Measurements from ENCODE around the gene FKBP8.

GRCh38 chr19:18517606-18518005 lies 25.8 kb downstream of the FKBP8 start:
- TF ChIP-seq, protein P1, sequence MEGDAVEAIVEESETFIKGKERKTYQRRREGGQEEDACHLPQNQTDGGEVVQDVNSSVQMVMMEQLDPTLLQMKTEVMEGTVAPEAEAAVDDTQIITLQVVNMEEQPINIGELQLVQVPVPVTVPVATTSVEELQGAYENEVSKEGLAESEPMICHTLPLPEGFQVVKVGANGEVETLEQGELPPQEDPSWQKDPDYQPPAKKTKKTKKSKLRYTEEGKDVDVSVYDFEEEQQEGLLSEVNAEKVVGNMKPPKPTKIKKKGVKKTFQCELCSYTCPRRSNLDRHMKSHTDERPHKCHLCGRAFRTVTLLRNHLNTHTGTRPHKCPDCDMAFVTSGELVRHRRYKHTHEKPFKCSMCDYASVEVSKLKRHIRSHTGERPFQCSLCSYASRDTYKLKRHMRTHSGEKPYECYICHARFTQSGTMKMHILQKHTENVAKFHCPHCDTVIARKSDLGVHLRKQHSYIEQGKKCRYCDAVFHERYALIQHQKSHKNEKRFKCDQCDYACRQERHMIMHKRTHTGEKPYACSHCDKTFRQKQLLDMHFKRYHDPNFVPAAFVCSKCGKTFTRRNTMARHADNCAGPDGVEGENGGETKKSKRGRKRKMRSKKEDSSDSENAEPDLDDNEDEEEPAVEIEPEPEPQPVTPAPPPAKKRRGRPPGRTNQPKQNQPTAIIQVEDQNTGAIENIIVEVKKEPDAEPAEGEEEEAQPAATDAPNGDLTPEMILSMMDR (optimal IDR thresholded peaks at IDR 0.05 in 1 of 3, IDR thresholded peaks at IDR 0.05 in 1 of 3, conservative IDR thresholded peaks at IDR 0.05 in 1 of 3; ENCODE audit: extremely low read depth in 1 of 3, insufficient read depth in 2 of 3, low read length in 3 of 3), result no peak
- no peak for TF ChIP-seq EZH2 (IDR thresholded peaks at IDR 0.05; ENCODE audit: low read length)

All from keratinocyte (primary cell).